ENCODE results near the gene ZNHIT1. TPM values are rescaled to one million over a fixed set of nuclear protein-coding genes. Genes with fewer than 3 reads are reported as not detected.

The ZNHIT1 gene
- polyA plus RNA-seq, 2 of the 4 experiments (the other 2 are of a cell fraction), result 33.2 to 55.9 TPM

DNA sequence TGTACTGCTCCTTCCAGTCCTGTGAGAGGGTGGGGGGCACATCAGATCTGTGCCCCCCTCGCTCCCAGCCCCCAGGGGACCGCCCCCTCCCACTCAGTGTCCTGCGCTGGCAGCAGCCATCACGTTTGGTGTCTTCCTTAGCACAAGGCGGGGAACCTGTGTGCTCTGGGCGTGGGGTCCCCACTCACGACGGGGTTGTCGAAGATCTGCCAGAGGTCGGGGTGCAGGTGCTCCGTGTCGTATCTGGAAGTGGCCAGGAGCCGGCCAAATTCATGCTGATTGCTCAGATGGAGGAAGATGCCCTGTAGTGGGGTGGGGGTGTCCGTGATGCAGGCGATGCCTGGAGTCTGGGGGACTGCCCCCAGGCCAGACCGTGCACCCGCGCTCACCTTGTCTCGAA lies 7.8 kb upstream of the ZNHIT1 start:
- no peak for TF ChIP-seq POLR2AphosphoS2 (conservative IDR thresholded peaks at IDR 0.05; ENCODE audit: low read length)
- TF ChIP-seq ZFP36 (IDR thresholded peaks at IDR 0.05; ENCODE audit: borderline replicate concordance, partially characterized antibody), result no peak
- TF ChIP-seq ELK1 (IDR thresholded peaks at IDR 0.05; ENCODE audit: low read depth, low read length), result no peak
- no peak for ATAC-seq
- WGBS (ENCODE audit: missing lambda C conversion rate), result 99% methylated on average over 14 of the region's 19 CpGs
- no peak for FAIRE-seq
- DNase-seq (ENCODE audit: low read depth in 1 of 2, low spot score in 1 of 2), result no peak
- ChIA-PET CTCF (interaction anchor here (1.2 to 2.0 kb wide), 4 partner anchors 16 to 80 kb away, joined by 3 to 10 read pairs (median 4); no protein-coding TSS in a partner anchor), POLR2A (no interaction called here)
- Histone ChIP-seq H3K4me1 (0 out of 3 replicates have a peak, but pooled peaks cover 3% of the 10 kb centered on the region), H3K9me3 (no peaks in the 10 kb centered on the region), H3K4me2 (no peak overlapping the region), H3K4me3 (no peak overlapping the region), H3K27ac (no peak overlapping the region)

GRCh38 chr7:101211501-101211900 lies 6.5 kb upstream of the ZNHIT1 start:
- no peak overlapping the region for H3K27ac ChIP-seq
- DNase-seq (ENCODE audit: low read depth in 1 of 2, low spot score in 1 of 2) (no peak), ATAC-seq (no peak), FAIRE-seq (no peak)
- no peak overlapping the region for H3K4me2 ChIP-seq
- TF ChIP-seq RAD21 (conservative IDR thresholded peaks at IDR 0.05 in 1 of 2, IDR thresholded peaks at IDR 0.05 in 1 of 2) (no peak), NR3C1 (IDR thresholded peaks at IDR 0.05) (no peak), POLR2AphosphoS2 (conservative IDR thresholded peaks at IDR 0.05; ENCODE audit: low read length) (no peak), FOSL2 (IDR thresholded peaks at IDR 0.05) (no peak), FOSL2 (CRISPR knock-in tag; IDR thresholded peaks at IDR 0.05) (no peak), CBX8 (IDR thresholded peaks at IDR 0.05) (no peak), RCOR1 (IDR thresholded peaks at IDR 0.05; ENCODE audit: low read depth, low read length) (no peak), JUNB (IDR thresholded peaks at IDR 0.05) (no peak), SREBF2 (IDR thresholded peaks at IDR 0.05) (no peak), ESRRA (IDR thresholded peaks at IDR 0.05; ENCODE audit: borderline replicate concordance, low read length) (no peak), ELK1 (IDR thresholded peaks at IDR 0.05; ENCODE audit: low read depth, low read length) (no peak), MAZ (IDR thresholded peaks at IDR 0.05; ENCODE audit: borderline replicate concordance, low read depth, low read length) (no peak)
- TF ChIP-seq, protein P1, sequence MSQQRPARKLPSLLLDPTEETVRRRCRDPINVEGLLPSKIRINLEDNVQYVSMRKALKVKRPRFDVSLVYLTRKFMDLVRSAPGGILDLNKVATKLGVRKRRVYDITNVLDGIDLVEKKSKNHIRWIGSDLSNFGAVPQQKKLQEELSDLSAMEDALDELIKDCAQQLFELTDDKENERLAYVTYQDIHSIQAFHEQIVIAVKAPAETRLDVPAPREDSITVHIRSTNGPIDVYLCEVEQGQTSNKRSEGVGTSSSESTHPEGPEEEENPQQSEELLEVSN (IDR thresholded peaks at IDR 0.05; ENCODE audit: borderline replicate concordance, low read depth), result no peak
- TF ChIP-seq, protein P2, sequence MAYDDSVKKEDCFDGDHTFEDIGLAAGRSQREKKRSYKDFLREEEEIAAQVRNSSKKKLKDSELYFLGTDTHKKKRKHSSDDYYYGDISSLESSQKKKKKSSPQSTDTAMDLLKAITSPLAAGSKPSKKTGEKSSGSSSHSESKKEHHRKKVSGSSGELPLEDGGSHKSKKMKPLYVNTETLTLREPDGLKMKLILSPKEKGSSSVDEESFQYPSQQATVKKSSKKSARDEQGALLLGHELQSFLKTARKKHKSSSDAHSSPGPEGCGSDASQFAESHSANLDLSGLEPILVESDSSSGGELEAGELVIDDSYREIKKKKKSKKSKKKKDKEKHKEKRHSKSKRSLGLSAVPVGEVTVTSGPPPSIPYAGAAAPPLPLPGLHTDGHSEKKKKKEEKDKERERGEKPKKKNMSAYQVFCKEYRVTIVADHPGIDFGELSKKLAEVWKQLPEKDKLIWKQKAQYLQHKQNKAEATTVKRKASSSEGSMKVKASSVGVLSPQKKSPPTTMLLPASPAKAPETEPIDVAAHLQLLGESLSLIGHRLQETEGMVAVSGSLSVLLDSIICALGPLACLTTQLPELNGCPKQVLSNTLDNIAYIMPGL (CRISPR knock-in tag; IDR thresholded peaks at IDR 0.05; ENCODE audit: borderline replicate concordance), result no peak
- TF ChIP-seq, protein P3, sequence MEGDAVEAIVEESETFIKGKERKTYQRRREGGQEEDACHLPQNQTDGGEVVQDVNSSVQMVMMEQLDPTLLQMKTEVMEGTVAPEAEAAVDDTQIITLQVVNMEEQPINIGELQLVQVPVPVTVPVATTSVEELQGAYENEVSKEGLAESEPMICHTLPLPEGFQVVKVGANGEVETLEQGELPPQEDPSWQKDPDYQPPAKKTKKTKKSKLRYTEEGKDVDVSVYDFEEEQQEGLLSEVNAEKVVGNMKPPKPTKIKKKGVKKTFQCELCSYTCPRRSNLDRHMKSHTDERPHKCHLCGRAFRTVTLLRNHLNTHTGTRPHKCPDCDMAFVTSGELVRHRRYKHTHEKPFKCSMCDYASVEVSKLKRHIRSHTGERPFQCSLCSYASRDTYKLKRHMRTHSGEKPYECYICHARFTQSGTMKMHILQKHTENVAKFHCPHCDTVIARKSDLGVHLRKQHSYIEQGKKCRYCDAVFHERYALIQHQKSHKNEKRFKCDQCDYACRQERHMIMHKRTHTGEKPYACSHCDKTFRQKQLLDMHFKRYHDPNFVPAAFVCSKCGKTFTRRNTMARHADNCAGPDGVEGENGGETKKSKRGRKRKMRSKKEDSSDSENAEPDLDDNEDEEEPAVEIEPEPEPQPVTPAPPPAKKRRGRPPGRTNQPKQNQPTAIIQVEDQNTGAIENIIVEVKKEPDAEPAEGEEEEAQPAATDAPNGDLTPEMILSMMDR (IDR thresholded peaks at IDR 0.05), result no peak
- 100% methylated on average over 6 of the region's 24 CpGs for WGBS (ENCODE audit: missing lambda C conversion rate)
- ChIA-PET POLR2A (no interaction called here), CTCF (interaction anchor here (0.9 to 2.0 kb wide), 6 partner anchors 11 to 153 kb away, joined by 3 to 10 read pairs (median 3); partner anchors contain the start of gene MOGAT3)
- H3K9me3 ChIP-seq, result no peaks in the 10 kb centered on the region
- no peak overlapping the region for H3K4me3 ChIP-seq
- peaks cover 12% of the 10 kb centered on the region for H3K4me1 ChIP-seq
